Activated gamma-delta T cell (primary cell): ENCODE results near the gene SBK3.
"Not testable (repeated sequence)": the region's sequence is repeated elsewhere in the genome, so short reads cannot be mapped to it uniquely, and the experiment has no call there.

Experiments
- DNase-seq: peaks from one replicate; lab custom pipeline; 2025; lab: John Stamatoyannopoulos, UW

Gene SBK3

DNA sequence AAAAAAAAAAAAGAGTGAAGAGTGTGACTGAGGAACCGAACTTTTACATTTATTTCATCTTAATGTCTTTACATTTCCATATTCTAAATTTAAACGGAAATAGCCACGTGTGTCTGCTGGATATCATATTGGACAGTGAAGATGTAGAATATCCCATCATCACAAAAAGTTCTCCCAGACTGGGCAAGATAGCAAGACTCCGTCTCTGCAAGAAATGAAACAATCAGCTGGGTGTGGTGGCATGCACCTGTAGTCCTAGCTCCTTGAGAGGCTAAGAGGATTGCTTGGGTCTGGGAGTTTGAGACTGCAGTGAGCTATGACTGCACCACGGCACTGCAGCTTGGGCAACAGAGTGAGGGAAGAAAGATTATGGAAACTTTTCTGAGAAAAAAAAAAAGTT is 31.4 kb upstream of the SBK3 start:
- DNase-seq: no peak

DNA sequence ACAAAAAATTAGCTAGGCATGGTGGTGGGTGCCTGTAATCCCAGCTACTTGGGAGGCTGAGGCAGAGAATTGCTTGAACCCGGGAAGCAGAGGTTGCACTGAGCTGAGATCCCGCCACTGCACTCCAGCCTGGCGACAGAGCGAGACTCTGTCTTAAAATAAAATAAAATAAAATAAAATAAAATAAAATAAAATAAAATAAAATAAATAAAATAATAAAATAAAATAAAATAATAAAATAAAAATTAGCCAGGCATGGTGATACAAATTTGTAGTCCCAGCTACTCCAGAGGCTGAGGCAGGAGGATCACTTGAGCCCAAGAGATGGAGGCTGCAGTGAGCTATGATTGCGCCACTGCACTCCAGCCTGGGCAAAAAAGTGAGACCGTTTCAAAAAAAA is 28.6 kb upstream of the SBK3 start:
- DNase-seq: not testable (repeated sequence)

DNA sequence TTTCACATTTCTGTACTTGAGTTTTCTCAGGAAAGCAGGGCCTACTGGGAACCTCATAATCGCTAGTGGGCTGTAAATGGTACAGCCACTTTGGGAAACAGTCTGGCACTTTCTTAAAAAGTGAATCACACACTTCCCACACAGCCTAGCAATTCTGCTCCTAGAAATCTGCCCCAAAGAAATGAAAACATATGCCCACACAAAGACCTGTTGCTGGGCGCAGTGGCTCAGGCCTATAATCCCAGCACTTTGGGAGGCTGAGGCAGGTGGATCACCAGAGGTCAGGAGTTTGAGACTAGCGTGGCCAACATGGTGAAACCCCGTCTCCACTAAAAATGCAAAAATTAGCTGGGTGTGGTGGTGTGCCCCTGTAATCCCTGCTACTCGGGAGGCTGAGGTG is 24.1 kb upstream of the SBK3 start:
- not testable (repeated sequence) for DNase-seq

DNA sequence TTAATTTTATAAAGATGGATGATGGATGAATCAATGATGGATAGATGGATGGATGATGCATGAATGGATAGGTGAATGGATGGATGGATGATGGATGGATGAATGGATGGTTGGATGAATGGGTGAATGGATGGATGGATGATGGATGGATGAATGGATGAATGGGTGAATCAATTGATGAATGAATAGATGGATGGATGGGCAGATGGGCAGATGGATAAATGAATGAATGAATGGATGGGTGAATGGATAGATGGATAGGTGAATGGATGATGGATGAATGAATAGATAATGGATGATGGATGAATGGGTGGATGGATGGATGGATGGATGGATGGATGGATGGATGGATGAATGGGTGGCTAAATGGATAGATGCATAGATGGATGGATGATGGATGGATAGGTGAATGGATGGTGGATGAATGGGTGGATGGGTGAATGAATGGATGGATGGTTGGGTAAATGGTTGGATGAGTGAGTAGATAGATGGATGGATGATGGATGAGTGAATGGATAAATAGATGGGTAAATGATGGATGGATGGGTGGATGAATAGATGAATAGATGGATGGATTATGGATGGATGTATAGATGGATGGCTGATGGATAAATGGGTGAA is 22.5 kb upstream of the SBK3 start:
- DNase-seq: no peak

DNA sequence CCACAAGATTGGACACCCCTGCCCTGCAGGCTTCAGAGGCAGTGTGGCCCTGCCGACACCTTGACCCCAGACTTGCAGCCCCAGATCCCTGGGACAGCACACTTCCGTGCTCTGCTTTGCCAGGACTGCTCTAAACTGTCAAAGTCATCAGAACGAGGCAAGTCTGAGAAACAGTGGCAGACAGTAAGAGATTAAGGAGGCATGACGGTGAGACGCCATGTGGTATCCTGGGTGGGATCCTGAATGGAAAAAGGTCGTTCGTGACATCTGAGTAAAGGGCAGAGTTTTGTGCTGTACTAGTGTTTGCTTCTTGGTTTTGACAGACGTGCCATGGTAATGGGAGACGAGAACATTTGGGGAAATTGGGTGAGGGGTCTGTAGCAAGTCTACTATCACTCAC is 21.5 kb upstream of the SBK3 start:
- DNase-seq: no peak

DNA sequence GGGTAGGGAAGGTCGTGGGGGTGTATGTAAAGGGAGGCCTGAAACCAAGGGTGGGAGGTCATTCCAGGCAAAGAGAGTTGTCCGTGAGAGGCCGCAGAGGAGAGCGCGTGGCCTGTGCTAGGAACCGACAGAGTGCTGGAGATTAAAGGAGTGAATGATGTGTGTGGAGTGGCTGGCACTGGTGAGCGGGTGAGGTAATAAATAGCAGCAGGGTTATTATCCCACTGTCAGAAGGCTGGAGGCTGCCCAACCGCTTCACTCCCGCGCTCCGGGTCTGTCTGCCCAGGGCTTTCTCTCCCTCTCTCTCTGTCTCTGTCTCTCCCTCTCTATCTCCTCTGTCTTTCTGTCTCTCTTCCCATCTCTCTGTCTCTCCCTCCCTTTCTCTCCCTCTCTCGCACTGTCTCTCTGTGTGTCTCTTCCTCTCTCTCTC is 17.9 kb upstream of the SBK3 start:
- no peak for DNase-seq

DNA sequence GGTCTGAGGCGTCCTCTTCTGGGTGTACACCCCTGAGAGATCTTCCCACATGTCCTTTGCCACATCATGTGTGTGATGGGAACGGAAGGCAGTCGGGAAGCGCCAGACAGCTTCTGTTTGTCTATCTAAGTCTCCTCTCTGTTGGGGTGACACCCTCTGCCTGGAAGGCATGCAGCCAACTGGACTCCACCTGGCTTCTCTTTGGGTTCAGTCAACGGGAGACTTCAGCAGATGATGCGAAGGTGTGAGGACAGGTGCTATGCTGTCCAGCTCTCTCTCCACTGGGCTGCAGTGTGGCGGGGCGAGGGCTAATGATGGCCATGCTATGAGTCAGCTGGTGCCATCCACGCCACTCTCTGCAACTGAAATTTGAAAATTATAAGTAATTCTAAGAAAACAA is 14.3 kb upstream of the SBK3 start:
- no peak for DNase-seq

DNA sequence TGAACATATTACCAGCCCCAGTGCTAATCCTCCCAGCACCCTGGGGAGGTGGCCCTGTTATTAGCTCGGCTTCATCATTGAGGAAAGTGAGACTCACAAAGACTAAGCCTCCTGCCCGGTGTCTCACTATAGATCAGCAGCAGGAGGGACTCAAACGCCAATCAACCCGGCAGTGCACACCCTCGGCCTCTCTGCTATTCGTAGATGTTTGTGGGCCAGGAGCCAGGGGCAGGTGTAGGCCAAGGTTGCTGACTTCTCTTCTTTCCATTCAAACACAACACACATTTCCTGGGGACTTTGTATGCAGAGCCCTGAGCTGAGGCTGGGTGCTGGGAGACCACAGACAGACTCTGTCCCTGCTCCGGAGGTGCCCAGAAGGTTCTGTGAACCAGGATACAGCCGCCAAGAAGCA is 9.4 kb upstream of the SBK3 start:
- DNase-seq: no peak

DNA sequence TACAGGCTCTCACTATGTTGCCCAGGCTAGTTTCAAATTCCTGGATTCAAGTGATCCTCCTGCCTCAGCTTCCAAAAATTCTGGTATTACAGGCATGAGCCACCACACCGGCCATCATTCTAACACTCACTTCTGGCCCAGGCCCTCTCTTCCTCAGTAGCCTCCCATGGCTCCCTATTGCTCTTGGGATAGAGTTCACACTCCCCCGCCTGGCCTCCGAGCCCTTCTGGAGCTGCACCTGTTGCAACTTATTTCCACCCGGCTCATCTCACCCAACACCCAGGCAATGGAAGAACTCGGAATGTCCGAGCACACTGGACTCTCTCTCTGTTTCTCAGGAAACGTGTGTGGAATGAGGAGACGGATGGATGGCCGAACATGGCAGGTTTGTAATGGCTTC is 9.0 kb upstream of the SBK3 start:
- no peak for DNase-seq

DNA sequence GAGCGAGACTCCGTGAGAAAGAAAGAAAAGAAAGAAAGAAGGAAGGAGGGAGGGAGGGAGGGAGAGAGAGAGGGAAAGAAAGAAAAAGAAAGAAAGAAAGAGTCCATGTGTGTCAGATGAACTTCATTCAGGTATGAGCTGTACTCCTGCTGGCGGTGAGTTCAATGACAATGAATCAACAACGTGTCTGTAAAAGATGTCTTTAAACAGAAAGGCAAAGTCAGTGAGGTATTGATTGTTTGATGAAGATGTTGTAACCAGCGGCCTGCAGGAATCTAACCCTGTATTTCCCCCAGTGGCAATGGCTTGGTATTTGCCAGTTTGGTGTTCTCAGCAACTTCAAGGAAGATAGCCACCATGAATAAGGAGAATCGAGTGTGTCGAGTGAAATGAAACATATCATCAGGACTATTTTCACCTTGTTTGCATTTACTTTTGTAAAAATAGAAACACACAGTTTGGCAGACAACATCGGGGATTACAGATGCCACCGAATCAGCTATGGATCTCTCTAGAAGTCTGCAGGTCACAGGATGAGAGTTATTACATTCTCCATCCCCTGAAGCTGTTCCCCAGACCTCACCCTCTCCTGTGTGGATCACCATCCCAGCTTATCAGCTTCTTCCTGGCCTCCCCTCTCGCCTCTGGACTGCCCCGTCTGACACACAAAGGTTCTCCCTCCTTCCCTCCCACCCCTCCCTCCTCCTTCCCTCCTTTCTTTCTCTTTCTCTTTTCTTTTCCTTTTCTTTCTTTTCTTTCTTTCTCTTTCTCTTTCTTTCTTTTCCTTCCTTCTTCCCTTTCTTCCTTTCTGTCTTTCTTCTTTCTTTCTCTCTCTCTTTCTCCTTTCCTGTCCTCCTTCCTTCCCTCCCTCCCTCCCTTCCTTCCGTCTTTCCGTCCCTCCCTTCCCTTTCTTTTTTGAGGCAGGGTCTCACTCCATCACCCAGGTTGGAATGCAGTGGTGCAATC is 8.2 kb upstream of the SBK3 start:
- no peak for DNase-seq

DNA sequence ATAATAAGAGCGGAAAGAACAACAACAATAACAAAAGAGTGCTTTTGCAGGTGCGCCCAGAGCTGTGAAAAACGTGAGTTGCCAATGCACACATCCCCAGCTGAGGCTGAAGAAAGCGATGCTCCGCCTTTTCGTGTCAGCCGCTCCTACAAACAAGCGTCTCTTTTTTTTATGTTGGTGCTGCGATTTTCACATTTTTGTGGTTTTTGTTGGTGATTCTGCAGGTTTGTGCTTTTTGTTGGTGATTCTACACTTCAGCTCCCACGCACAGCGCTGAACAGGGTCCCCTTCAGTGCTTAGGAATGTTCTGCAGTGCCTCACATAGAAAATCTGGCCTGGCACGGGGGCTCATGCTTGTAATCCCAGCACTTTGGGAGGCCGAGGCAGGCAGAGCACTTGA is 7.3 kb upstream of the SBK3 start:
- no peak for DNase-seq

DNA sequence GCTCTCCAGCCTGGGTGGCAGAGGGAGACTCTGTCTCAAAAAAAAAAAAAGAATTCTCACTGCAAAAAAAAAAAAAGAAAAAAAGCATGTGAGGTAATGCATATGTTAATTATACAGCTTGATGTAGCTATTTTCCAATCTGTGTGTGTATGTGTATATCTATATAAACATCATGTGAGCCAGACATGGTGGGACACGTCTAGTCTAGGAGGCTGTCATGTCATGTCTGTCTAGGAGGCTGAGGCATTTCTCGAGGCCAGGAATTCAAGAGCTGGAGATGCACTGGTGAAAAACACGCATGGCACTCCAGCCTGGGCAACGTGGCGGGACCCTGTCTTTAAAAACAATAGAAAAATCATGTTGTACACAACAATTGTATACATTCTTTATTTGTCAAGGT is 6.9 kb upstream of the SBK3 start:
- no peak for DNase-seq

DNA sequence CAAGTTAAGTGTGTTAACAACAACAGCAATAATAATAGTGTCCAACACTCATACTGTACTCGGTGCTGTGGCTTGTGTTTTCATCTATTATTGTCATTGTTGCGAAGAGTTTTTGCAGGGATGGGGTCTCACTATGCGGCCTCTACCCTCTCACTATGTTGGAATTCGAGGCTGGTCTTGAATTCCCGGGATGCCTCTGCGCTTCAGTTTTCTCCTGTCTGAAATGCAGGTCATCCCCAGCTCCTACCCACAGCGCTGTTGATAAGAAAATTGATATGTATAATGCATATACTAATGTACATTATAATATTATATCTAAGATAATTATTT is 4.9 kb upstream of the SBK3 start:
- DNase-seq: no peak

DNA sequence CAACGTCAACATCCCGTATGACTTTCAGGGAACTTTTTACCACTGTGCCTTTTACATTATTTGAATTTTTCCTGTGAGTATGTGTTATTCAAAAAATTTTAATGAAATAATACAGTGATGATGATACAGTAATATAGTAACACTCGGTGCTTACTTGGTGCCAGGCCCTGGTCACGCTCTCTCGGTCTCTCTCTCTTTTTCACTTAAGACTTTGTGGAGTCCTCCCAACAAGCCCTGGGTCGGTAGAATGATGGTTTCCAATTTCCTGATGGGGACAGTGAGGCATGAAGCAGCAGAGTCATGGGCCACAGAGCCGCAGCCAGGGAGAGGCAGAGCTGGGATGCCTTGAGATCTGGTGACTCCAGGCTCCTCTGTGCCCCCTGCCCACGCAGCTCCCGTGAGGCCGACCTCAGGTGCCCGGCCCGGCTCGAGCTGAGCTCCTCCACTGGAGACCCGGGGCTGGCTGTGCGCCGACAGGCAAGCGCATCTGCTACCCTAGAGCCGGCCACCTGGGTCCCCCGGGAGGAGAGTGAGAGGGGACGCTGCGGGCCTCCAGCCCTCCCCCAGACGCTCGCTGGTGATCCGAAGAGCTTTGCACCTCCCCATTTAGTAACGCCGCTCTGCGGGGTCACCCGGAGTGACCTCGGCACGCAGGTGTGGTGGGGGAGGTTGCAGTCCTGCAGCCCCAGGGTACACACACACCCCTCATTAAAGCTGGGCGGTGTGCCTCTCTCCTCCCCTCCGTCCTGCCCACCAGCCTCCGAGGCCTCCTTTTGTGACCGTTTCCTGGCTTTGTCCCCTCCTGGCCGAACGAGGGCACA is 4.4 kb upstream of the SBK3 start:
- DNase-seq: no peak

DNA sequence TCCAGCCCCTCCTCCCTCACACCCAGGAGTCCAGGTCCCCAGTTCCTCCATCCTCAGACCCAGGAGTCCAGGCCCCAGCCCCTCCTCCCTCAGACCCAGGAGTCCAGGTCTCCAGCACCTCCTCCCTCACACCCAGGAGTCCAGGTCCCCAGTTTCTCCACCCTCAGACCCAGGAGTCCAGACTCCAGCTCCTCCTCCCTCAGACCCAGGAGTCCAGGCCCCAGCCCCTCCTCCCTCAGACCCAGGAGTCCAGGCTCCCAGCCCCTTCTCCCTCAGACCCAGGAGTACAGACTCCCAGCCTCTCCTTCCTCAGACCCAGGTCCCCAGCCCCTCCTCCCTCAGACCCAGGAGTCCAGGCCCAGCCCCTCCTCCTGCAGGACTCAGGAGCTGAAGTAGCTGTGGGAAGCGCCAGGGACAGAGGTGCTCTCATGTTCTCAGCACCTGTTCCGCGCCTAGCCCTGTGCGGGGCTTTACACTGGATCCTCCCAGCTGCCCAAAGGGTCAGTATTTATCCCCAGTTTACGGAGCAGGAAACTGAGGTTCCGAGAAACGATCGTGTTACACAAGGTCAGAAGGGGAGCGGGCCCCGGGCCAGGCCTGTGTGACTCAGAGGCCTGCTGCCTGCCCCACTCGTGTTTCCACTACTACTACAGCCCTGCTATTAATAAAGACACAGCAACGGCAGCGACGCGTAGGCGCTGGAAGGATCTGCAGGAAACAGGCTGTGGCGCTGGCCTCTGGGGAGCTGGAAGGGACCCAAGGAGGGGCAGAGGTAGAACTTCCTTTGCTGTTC is 1.7 kb upstream of the SBK3 start:
- no peak for DNase-seq

DNA sequence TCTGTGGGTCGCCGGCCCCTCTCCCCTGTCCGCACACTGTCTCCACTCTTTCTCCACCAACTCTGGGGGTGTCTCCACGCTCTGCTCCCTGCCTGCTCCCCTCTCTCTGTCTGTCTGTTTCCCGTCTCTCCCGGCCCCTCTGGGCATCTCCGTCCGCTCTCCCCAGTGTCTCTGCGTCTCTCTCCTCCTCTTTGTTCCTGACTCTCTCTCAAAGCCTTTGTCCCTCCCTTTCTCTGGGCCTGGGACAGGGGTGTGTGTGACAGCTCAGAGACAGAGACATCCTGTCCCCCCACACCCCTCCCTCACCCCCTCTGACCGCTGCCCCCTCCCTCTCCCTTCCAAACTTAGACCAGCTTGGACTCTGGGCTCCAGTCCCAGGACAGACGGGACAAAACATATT is 668 bp upstream of the SBK3 start:
- no peak for DNase-seq

DNA sequence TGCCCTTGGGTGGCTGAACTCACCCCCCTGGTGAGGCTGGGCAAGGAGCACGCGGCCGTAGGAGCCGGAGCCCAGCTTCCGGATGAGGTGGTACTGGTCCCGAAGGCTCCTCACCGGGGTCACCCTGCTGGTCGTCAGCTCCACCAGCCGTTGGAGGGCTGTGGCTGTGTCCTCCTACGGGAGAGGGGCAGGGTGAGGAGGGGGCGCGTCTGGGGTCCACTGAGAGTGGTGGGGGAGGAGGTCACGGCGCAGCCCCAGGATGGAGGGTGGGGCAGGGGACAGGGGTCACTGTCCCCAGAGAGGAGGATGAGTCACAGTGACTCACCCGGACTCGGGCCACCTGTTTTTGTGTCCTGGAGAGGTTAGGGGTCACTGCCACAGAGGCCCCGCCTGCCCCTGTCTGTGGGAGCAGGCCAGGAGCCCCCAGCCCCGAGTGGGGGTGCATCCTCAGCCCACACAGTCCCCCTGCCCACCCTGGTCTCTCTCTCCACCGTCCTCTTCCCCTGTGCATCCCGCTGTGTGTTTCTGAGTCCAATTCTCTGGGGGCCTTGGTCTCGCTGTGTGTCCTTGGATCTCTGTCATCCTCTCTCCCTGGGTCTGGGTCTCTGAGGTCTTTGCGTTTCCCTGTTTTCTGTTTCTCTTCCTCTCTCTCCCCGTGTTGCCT is 435 bp downstream of the SBK3 start:
- DNase-seq: no peak

DNA sequence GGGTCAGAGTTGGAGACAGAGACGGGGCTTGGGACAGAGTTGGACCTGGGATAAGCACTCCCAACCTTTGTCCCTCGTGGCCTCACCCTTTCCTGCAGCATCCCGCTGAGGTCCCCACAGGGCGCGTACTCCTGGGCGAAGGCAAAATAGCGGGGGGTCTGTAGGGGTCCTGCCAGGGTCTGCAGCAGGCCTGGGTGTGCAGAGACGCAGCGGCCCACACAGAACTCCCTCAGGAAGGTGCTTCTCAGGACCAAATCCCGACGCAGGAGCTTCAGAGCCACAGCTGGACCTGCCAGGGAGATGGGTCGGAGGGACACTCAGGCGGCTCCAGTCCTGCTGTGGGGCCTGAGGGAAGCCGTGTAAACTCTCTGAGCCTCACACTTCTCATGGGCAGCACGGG is 1.3 kb downstream of the SBK3 start:
- DNase-seq: no peak

DNA sequence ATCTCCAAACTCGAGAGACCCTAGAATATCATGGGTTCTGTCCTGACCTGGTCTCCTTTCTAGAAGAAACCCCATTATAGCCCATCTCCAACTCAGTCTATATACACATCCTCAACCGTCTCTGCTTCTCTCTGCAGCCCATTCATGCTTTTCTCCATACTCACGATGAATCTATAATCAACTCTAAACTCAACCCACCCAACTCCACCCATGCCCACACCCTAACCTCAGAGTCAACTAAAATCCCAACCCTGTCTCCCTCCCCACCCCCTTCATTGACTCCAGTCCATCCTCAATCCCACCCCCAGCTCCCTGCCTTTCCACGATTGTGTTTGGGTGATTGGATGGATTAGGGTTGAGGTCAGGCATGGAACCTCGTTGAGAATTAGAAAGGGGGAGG is 1.8 kb downstream of the SBK3 start:
- DNase-seq: no peak

DNA sequence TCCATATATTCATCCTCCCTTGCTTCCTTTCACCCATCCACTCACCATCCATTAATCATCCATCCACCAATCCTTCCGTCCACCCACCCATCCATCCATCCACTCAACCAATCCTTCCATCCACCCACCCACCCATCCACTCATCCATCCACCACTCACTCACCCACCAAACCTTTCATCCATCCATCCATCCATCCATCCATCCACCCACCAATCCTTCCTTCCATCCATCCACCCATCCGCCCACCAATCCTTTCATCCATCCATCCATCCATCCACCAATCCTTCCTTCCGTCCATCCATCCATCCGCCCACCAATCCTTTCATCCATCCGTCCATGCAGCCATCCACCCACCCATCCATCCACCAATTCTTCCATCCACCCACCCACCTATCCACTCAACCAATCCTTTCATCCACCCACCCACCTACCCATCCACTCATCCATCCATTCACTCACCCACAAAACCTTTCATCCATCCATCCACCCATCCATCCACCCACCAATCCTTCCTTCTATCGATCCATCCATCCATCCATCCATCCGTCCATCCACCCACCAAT is 3.0 kb downstream of the SBK3 start:
- no peak for DNase-seq

DNA sequence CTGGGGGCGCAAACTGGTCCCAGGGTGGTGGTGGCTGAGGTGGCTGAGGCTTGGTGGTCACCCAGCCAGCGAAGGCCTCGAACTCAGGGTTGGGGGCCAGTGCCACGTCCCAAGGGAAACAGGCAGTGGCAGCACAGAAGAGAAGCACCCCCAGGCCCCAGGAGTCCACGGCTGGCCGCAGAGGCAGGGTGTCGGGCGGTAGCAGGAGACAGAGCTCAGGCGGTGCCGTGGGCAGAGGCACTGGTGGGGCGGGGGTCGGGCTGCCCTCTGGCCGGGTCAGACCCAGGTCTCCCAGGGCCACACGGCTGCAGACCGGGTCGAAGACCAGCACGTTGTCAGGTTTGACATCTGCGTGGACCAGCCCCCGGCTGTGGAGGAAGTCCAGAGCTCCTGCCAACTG is 4.3 kb downstream of the SBK3 start:
- no peak for DNase-seq
